Aorta (tissue), 5 donors: ENCODE measurements around the gene PTPRR. TPM values are rescaled to one million over a fixed set of nuclear protein-coding genes. Genes with fewer than 3 reads are reported as not detected.

ENCODE experiments used
- ATAC-seq: fragments of 200-7000 bp; cut with Tn5 transposase; one replicate; pipeline ENCODE4 v1.9.1; 2022; ENCODE audit warnings: moderate library complexity; ENCODE audit not compliant: low FRiP score
- DNase-seq, 2 donors: peaks; one replicate each; pipeline ENCODE4 v3.0.0-alpha.2; 2020
- H3K27ac ChIP-seq, 2 donors: one replicate each; pipeline ENCODE4 v1.5.1; 2013; ENCODE audit warnings: low read length in 2 of 2, mild to moderate bottlenecking in 2 of 2, moderate library complexity in 2 of 2, control low read depth in 1 of 2, inconsistent platforms in 1 of 2, low read depth in 1 of 2
- H3K27me3 ChIP-seq, 2 donors: one replicate each; pipeline ENCODE4 v1.6.1; 2013; ENCODE audit warnings: control low read depth in 1 of 2, low read length in 1 of 2, mild to moderate bottlenecking in 1 of 2, moderate library complexity in 1 of 2; ENCODE audit not compliant: insufficient read depth in 2 of 2, control insufficient read depth in 1 of 2
- H3K36me3 ChIP-seq, 2 donors: one replicate each; pipeline ENCODE4 v1.6.1; 2013; ENCODE audit warnings: control low read depth in 1 of 2, low read length in 1 of 2, mild to moderate bottlenecking in 1 of 2; ENCODE audit not compliant: insufficient read depth in 2 of 2, control insufficient read depth in 1 of 2
- H3K4me1 ChIP-seq, 2 donors: one replicate each; pipeline ENCODE4 v1.6.1; 2013; ENCODE audit warnings: low read length in 2 of 2, control low read depth in 1 of 2, mild to moderate bottlenecking in 1 of 2, moderate library complexity in 1 of 2; ENCODE audit not compliant: insufficient read depth in 2 of 2, control insufficient read depth in 1 of 2
- H3K4me3 ChIP-seq, 2 donors: one replicate each; pipeline ENCODE4 v1.5.1; 2013; ENCODE audit warnings: low read length in 2 of 2, control low read depth in 1 of 2, mild to moderate bottlenecking in 1 of 2
- H3K9me3 ChIP-seq: one replicate; pipeline ENCODE4 v1.6.1; 2013; ENCODE audit warnings: mild to moderate bottlenecking, low read length; ENCODE audit not compliant: control insufficient read depth
- WGBS, 2 donors: extraction: QIAGEN DNeasy Blood & Tissue Kit; methylation state at CpG; one replicate each; pipeline ENCODE4 v1.1.7; 2013; 5-methylcytosine and 5-hydroxymethylcytosine counted together
- intact Hi-C, 2 donors: fragments of 100-400 bp; cut with DNase I; formaldehyde crosslinking; loops; one replicate each; pipeline versions ENCODE4 v1.14.2 to v1.15.0; 2022
- polyA plus RNA-seq, 2 donors: library from polyadenylated mRNA; stranded (reverse); fragments of 200-250 nt; gene quantifications; one replicate each; pipeline ENCODE4 v1.2.3, GENCODE V29; 2013
- total RNA-seq, 2 donors: library from RNA; stranded (reverse); fragmentation: NEBNext Ultra II Directional; extraction: Animal tissue kit (Norgen Biotek cat#: 25700); gene quantifications; one replicate each; pipeline ENCODE4 v1.2.1, GENCODE V29; 2021
- donor health status: healthy with polysubstance abuse.
- donor health status: Bipolar disorder and iron deficiency.
- donor health status: DM: no; HTN: no; CAD: no.
- donor health status: DM: no; HTN: no; CAD: no.
- donor health status: DM: yes; HTN: yes; CAD: no.

PTPRR gene
- total and polyA plus RNA-seq, 4 donors: 0.23 to 1.8 (median 0.47) TPM

GRCh38 chr12:70609739-70610491 lies 310.6 kb downstream of the PTPRR start:
- intact Hi-C loops: no loop called here
- peak; percentile 66 to 82 for DNase-seq
- WGBS, 2 donors: 2% methylated on average over 29 to 63 of the region's 63 CpGs

GRCh38 chr12:70609203-70609602 lies 311.3 kb downstream of the PTPRR start:
- no peaks in the 10 kb centered on the region for H3K4me1 ChIP-seq
- H3K9me3 ChIP-seq: peaks cover 2% of the 10 kb centered on the region
- ATAC-seq (no peak), DNase-seq (no peak)
- intact Hi-C loops: no loop called here
- no peaks in the 10 kb centered on the region for H3K27me3 ChIP-seq
- no peak overlapping the region for H3K4me3 ChIP-seq
- no peaks in the 10 kb centered on the region for H3K36me3 ChIP-seq
- WGBS, 2 donors: 94 to 95% methylated on average over 2 of the region's 2 CpGs
- no peak overlapping the region for H3K27ac ChIP-seq

More at GRCh38 chr12:70609739-70610491, 310.6 kb downstream of the PTPRR start:
- Histone ChIP-seq H3K4me1 (no peaks in the 10 kb centered on the region), H3K36me3 (no peaks in the 10 kb centered on the region), H3K27me3 (no peaks in the 10 kb centered on the region), H3K27ac (no peak overlapping the region), H3K9me3 (no peaks in the 10 kb centered on the region), H3K4me3 (peak overlapping the region; percentile 33 to 37)
- peak; percentile 78 for ATAC-seq

GRCh38 chr12:70608184-70608583 lies 312.4 kb downstream of the PTPRR start:
- Histone ChIP-seq H3K4me3 (no peak overlapping the region), H3K27ac (no peak overlapping the region), H3K9me3 (peaks cover 2% of the 10 kb centered on the region), H3K27me3 (no peaks in the 10 kb centered on the region), H3K36me3 (no peaks in the 10 kb centered on the region), H3K4me1 (no peaks in the 10 kb centered on the region)
- WGBS, 2 donors: 81 to 90% methylated on average over 1 of the region's 1 CpG
- DNase-seq: no peak
- no peak for ATAC-seq
- intact Hi-C loops: no loop called here

- ATAC-seq (no peak), DNase-seq (no peak)
- peaks cover 2% of the 10 kb centered on the region for H3K9me3 ChIP-seq
- no peaks in the 10 kb centered on the region for H3K36me3 ChIP-seq
- no peaks in the 10 kb centered on the region for H3K27me3 ChIP-seq
- intact Hi-C loops: no loop called here
- H3K4me3 ChIP-seq: no peak overlapping the region
- H3K4me1 ChIP-seq: no peaks in the 10 kb centered on the region
- no peak overlapping the region for H3K27ac ChIP-seq
These were observed 313.4 kb downstream of the PTPRR start for GRCh38 chr12:70607107-70607506.

GRCh38 chr12:70605976-70606375 lies 314.6 kb downstream of the PTPRR start:
- H3K4me3 ChIP-seq: no peak overlapping the region
- DNase-seq (no peak), ATAC-seq (no peak)
- H3K27me3 ChIP-seq: no peaks in the 10 kb centered on the region
- whole genome bisulfite sequencing, 2 donors: 90% methylated on average over 5 of the region's 5 CpGs
- no peaks in the 10 kb centered on the region for H3K36me3 ChIP-seq
- H3K27ac ChIP-seq: no peak overlapping the region
- no peaks in the 10 kb centered on the region for H3K4me1 ChIP-seq
- peaks cover 2% of the 10 kb centered on the region for H3K9me3 ChIP-seq
- intact Hi-C loops: no loop called here

- Histone ChIP-seq H3K36me3 (no peaks in the 10 kb centered on the region), H3K27ac (no peak overlapping the region), H3K4me1 (no peaks in the 10 kb centered on the region), H3K27me3 (no peaks in the 10 kb centered on the region), H3K4me3 (no peak overlapping the region), H3K9me3 (peaks cover 2% of the 10 kb centered on the region)
- no peak for DNase-seq
- 94 to 95% methylated on average over 4 of the region's 4 CpGs for WGBS, 2 donors
- intact Hi-C loops: no loop called here
- no peak for ATAC-seq
These were observed 315.9 kb downstream of the PTPRR start for GRCh38 chr12:70604662-70605061.

- H3K4me3 ChIP-seq: no peak overlapping the region
These were observed 317.5 kb downstream of the PTPRR start for GRCh38 chr12:70603044-70603443.

GRCh38 chr12:70598467-70599193 lies 321.9 kb downstream of the PTPRR start:
- Histone ChIP-seq H3K4me1 (no peaks in the 10 kb centered on the region), H3K4me3 (no peak overlapping the region), H3K27me3 (no peaks in the 10 kb centered on the region), H3K27ac (no peak overlapping the region), H3K36me3 (no peaks in the 10 kb centered on the region), H3K9me3 (no peaks in the 10 kb centered on the region)
- WGBS, 2 donors: 44 to 46% methylated on average over 4 of the region's 4 CpGs
- ATAC-seq (no peak), DNase-seq (no peak)
- intact Hi-C loops: loop anchor here in 1 of 2 donors (10.0 kb wide), 2 partner anchors 256 to 416 kb away; no protein-coding TSS in a partner anchor

More at GRCh38 chr12:70603044-70603443, 317.5 kb downstream of the PTPRR start:
- Histone ChIP-seq H3K36me3 (no peaks in the 10 kb centered on the region), H3K4me1 (no peaks in the 10 kb centered on the region), H3K27ac (no peak overlapping the region), H3K27me3 (no peaks in the 10 kb centered on the region), H3K9me3 (peaks cover 2% of the 10 kb centered on the region)
- ATAC-seq (no peak), DNase-seq (no peak)
- 39 to 89% methylated on average over 1 of the region's 1 CpG for WGBS, 2 donors
- intact Hi-C loops: no loop called here

- H3K36me3 ChIP-seq: no peaks in the 10 kb centered on the region
- no peak overlapping the region for H3K27ac ChIP-seq
- no peaks in the 10 kb centered on the region for H3K4me1 ChIP-seq
- no peak for DNase-seq
- no peak for ATAC-seq
- intact Hi-C loops: loop anchor here in 1 of 2 donors (5.0 to 10.0 kb wide), 3 partner anchors 140 to 422 kb away; no protein-coding TSS in a partner anchor
- no peaks in the 10 kb centered on the region for H3K9me3 ChIP-seq
- H3K4me3 ChIP-seq: no peak overlapping the region
- WGBS, 2 donors: 98 to 100% methylated on average over 2 of the region's 2 CpGs
- H3K27me3 ChIP-seq: no peaks in the 10 kb centered on the region
These were observed 327.9 kb downstream of the PTPRR start for GRCh38 chr12:70592664-70593063.
